ACC112 (cell line): ENCODE data around the gene SPAG16.

Experiments
- H2AFZ ChIP-seq: fragments of 200-600 bp; sonication (generic); one replicate; pipeline ENCODE4 v1.6.0; 2017; ENCODE audit warnings: antibody characterized with exemption, low read length; ENCODE audit not compliant: unreplicated experiment
- H3K27ac ChIP-seq: fragments of 200-600 bp; sonication (generic); 2 replicates; pipeline ENCODE4 v1.5.1; 2014; ENCODE audit warnings: low read depth, mild to moderate bottlenecking, antibody characterized with exemption, low read length, moderate library complexity
- H3K27me3 ChIP-seq: fragments of 200-600 bp; sonication (generic); 2 replicates; pipeline ENCODE4 v1.6.1; 2014; ENCODE audit warnings: mild to moderate bottlenecking, antibody characterized with exemption, low read length, moderate library complexity, mixed read lengths; ENCODE audit not compliant: insufficient read depth
- H3K36me3 ChIP-seq: fragments of 200-600 bp; sonication (generic); 2 replicates; pipeline ENCODE4 v1.6.1; 2016; ENCODE audit warnings: mild to moderate bottlenecking, antibody characterized with exemption, low read length, moderate library complexity, mixed read lengths; ENCODE audit not compliant: insufficient read depth
- H3K4me1 ChIP-seq: fragments of 200-600 bp; sonication (generic); one replicate; pipeline ENCODE4 v1.6.1; 2016; ENCODE audit warnings: low read length, mixed read lengths; ENCODE audit not compliant: insufficient read depth, unreplicated experiment, control insufficient read depth
- H3K4me3 ChIP-seq: fragments of 200-600 bp; sonication (generic); 2 replicates; pipeline ENCODE4 v1.5.1; 2014; ENCODE audit warnings: mild to moderate bottlenecking, low read depth, low read length
- H3K79me2 ChIP-seq: fragments of 200-600 bp; sonication (generic); one replicate; pipeline ENCODE4 v1.6.0; 2016; ENCODE audit warnings: low read length; ENCODE audit not compliant: control insufficient read depth, unreplicated experiment, insufficient read depth

Gene SPAG16

DNA sequence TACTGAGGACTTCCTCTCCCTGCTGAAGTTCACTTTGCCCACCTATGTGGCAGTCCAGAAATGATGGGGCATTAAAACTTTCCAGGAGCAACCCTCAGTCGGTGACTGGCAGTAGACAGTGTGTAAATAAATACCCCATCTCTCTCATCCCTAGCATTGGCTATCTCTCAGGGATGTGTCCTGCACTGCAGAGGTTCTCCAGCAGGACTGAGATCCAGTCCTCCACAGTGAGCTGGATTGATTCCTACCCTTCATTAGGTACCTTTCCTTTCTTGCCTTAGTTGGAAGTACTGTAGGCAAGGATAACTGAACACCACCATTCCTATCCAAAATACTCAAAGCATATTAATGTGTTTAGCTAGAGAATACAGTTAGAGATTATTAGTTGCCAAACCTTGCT lies 441.8 kb downstream of the SPAG16 start:
- H3K4me3 ChIP-seq = no peak overlapping the region

GRCh38 chr2:213733893-213734292 lies 449.6 kb downstream of the SPAG16 start:
- H3K4me3 ChIP-seq = peak overlapping the region; percentile 27; the same call in 1 of the 2 replicates
- no peaks in the 10 kb centered on the region for H3K36me3 ChIP-seq
- H2AFZ ChIP-seq = peak overlapping the region; percentile 69
- H3K27ac ChIP-seq = no peak overlapping the region
- no peaks in the 10 kb centered on the region for H3K79me2 ChIP-seq
- H3K4me1 ChIP-seq = no peaks in the 10 kb centered on the region
- no peaks in the 10 kb centered on the region for H3K27me3 ChIP-seq

More for the DNA sequence above, 441.8 kb downstream of the SPAG16 start:
- no peaks in the 10 kb centered on the region for H3K36me3 ChIP-seq
- H3K4me1 ChIP-seq = no peaks in the 10 kb centered on the region
- no peak overlapping the region for H3K27ac ChIP-seq
- no peaks in the 10 kb centered on the region for H3K27me3 ChIP-seq
- no peaks in the 10 kb centered on the region for H3K79me2 ChIP-seq
- no peak overlapping the region for H2AFZ ChIP-seq

GRCh38 chr2:213740453-213740852 lies 456.2 kb downstream of the SPAG16 start:
- Histone ChIP-seq H3K36me3 (no peaks in the 10 kb centered on the region), H3K79me2 (no peaks in the 10 kb centered on the region), H3K27me3 (no peaks in the 10 kb centered on the region), H3K27ac (no peak overlapping the region), H2AFZ (no peak overlapping the region), H3K4me1 (no peaks in the 10 kb centered on the region), H3K4me3 (no peak overlapping the region)

DNA sequence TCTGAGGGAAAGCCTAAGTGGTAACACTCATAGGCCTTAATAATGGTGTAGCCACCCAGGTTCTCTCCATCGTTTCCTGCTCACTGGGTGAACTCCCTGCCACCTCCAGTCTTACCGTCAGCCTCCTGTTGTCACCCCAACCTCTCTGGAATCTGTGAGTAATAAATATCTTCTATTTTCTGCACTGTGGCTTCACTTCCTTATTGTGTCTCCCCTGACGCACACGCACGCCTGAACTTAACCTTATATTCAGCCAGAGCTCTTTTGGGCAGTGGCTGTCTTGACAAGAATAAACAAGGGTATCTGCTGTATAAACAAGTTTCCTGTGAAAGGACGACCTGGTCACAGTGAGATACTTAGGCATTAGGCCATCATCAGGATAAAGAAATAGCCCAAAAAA lies 467.2 kb downstream of the SPAG16 start:
- no peak overlapping the region for H3K27ac ChIP-seq
- no peaks in the 10 kb centered on the region for H3K27me3 ChIP-seq
- no peaks in the 10 kb centered on the region for H3K4me1 ChIP-seq
- no peaks in the 10 kb centered on the region for H3K36me3 ChIP-seq
- no peak overlapping the region for H3K4me3 ChIP-seq
- H2AFZ ChIP-seq = no peak overlapping the region
- H3K79me2 ChIP-seq = no peaks in the 10 kb centered on the region

DNA sequence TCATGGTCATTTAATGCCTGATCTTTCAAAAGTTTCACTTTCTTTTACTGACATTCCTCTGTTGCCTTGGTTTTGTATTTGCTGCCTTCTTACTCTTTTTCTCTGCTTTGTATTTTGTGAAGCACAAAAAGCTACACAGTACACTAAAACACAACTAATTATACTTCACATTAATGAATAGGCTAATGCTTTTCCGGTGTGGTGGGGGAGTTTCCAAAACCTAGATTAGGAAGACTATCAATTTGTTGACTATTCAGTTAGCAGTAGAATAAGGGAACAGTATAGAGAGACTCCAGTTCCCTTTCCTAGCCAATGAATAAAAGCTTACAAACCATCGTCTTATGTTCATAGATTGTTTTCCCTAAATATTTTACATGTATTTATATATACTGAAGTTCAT lies 468.3 kb downstream of the SPAG16 start:
- no peaks in the 10 kb centered on the region for H3K79me2 ChIP-seq
- H2AFZ ChIP-seq = no peak overlapping the region
- no peak overlapping the region for H3K4me3 ChIP-seq
- H3K27me3 ChIP-seq = no peaks in the 10 kb centered on the region
- no peaks in the 10 kb centered on the region for H3K36me3 ChIP-seq
- no peak overlapping the region for H3K27ac ChIP-seq
- H3K4me1 ChIP-seq = no peaks in the 10 kb centered on the region

- H2AFZ ChIP-seq = no peak overlapping the region
- no peaks in the 10 kb centered on the region for H3K36me3 ChIP-seq
- H3K79me2 ChIP-seq = no peaks in the 10 kb centered on the region
- no peak overlapping the region for H3K4me3 ChIP-seq
- no peaks in the 10 kb centered on the region for H3K4me1 ChIP-seq
- no peaks in the 10 kb centered on the region for H3K27me3 ChIP-seq
- no peak overlapping the region for H3K27ac ChIP-seq
These were observed 473.3 kb downstream of the SPAG16 start for GRCh38 chr2:213757525-213757924.

GRCh38 chr2:213763354-213763753 lies 479.1 kb downstream of the SPAG16 start:
- Histone ChIP-seq H3K27me3 (no peaks in the 10 kb centered on the region), H3K79me2 (no peaks in the 10 kb centered on the region), H3K4me3 (no peak overlapping the region), H3K4me1 (peaks cover 9% of the 10 kb centered on the region), H3K36me3 (no peaks in the 10 kb centered on the region), H3K27ac (no peak overlapping the region), H2AFZ (no peak overlapping the region)

- H3K4me3 ChIP-seq = no peak overlapping the region
- peaks cover 9% of the 10 kb centered on the region for H3K4me1 ChIP-seq
- no peaks in the 10 kb centered on the region for H3K36me3 ChIP-seq
- H3K79me2 ChIP-seq = no peaks in the 10 kb centered on the region
- H3K27me3 ChIP-seq = no peaks in the 10 kb centered on the region
- no peak overlapping the region for H2AFZ ChIP-seq
- no peak overlapping the region for H3K27ac ChIP-seq
These were observed 479.7 kb downstream of the SPAG16 start for GRCh38 chr2:213763963-213764362.

DNA sequence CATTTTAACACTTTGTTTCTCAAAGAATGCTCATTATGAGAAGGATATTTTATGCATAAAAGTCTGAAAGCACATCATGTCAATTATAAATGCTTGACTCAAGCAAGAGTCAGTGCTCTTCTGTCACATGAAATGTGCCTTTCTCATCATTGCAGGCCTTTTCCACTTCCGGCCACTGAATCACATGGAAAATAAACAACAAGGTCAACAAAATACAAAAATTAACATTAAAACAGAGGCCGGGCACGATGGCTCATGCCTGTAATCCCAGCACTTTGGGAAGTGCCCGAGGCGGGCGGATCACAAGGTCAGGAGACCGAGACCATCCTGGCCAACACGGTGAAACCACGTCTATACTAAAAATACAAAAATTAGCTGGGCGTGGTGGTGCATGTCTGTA lies 480.6 kb downstream of the SPAG16 start:
- Histone ChIP-seq H3K36me3 (no peaks in the 10 kb centered on the region), H3K27me3 (no peaks in the 10 kb centered on the region), H3K79me2 (no peaks in the 10 kb centered on the region), H2AFZ (no peak overlapping the region), H3K27ac (no peak overlapping the region), H3K4me1 (peaks cover 9% of the 10 kb centered on the region), H3K4me3 (no peak overlapping the region)

DNA sequence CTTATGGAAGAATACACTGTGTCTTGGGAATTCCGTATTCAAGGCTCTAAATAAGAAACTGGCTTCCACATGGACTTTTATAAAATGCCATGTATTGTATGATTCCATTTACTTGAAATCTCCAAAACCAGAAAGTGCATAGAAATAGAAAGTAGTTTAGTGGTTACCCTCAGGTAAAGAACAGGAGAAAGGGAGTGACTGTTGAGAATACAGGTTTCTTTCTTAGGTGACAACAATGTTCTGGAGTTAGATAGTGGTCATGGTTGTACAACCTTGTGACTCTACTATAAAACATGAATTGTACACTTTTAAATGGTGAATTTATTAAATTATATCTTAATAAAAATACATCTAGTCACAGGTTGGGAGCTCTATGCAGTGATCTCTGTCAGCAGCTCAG lies 481.8 kb downstream of the SPAG16 start:
- no peaks in the 10 kb centered on the region for H3K27me3 ChIP-seq
- peak overlapping the region; percentile 35 for H3K4me3 ChIP-seq
- no peak overlapping the region for H3K27ac ChIP-seq
- no peaks in the 10 kb centered on the region for H3K79me2 ChIP-seq
- H3K4me1 ChIP-seq = peaks cover 9% of the 10 kb centered on the region
- no peaks in the 10 kb centered on the region for H3K36me3 ChIP-seq
- H2AFZ ChIP-seq = peak overlapping the region; percentile 47

GRCh38 chr2:213766465-213766901 lies 482.2 kb downstream of the SPAG16 start:
- no peaks in the 10 kb centered on the region for H3K27me3 ChIP-seq
- H2AFZ ChIP-seq = peak overlapping the region; percentile 57
- no peak overlapping the region for H3K27ac ChIP-seq
- no peaks in the 10 kb centered on the region for H3K79me2 ChIP-seq
- H3K36me3 ChIP-seq = no peaks in the 10 kb centered on the region
- H3K4me3 ChIP-seq = peak overlapping the region; percentile 35
- peaks cover 9% of the 10 kb centered on the region for H3K4me1 ChIP-seq
